OCI-LY7 (cell line): ENCODE measurements around the gene RNF220.

ENCODE experiments used
- CTCF ChIP-seq: fragments of 200-600 bp; sonication (generic); conservative IDR thresholded peaks from 2 replicates; pipeline ENCODE4 v1.5.1; 2014; ENCODE audit warnings: mild to moderate bottlenecking, antibody characterized with exemption, low read length, moderate library complexity, mixed read lengths
- EZH2phosphoT487 ChIP-seq: fragments of 200-600 bp; sonication (generic); IDR thresholded peaks from 2 replicates; pipeline ENCODE4 v1.6.1; 2018; ENCODE audit warnings: low read depth, borderline replicate concordance, mild to moderate bottlenecking, mixed run types, antibody characterized with exemption, low read length, moderate library complexity, mixed read lengths

GRCh38 chr1:44553771-44554170, 148.7 kb downstream of the RNF220 start:
- no peak for TF ChIP-seq CTCF
- no peak for TF ChIP-seq EZH2phosphoT487
